Measurements from ENCODE around the gene TIE1.

- no peak for TF ChIP-seq CTCF (conservative IDR thresholded peaks at IDR 0.05)
- no peak for TF ChIP-seq ZFX (IDR thresholded peaks at IDR 0.05)
Observed at GRCh38 chr1:43275826-43276620, 24.8 kb upstream of the TIE1 start.

Data from C4-2B (cell line).